AG04449 (cell line): ENCODE data around the gene EFCAB5.
A peak's percentile ranks its signal among the peaks of the same experiment; 100 is the strongest.

Source experiments
- CTCF ChIA-PET: fragments of 350-600 bp; formaldehyde crosslinking; extraction: SDS; loops from one replicate; lab custom pipeline; 2021; ENCODE audit warnings: antibody characterized with exemption; lab: Yijun Ruan, JAX
- POLR2A ChIA-PET: fragments of 400-600, 350-600 bp; formaldehyde crosslinking; extraction: SDS; loops from one replicate; lab custom pipeline; 2020; ENCODE audit warnings: antibody characterized with exemption, inconsistent platforms; lab: Yijun Ruan, JAX
- DNase-seq: peaks from one replicate; pipeline ENCODE4 v3.0.0-alpha.2; 2010; ENCODE audit warnings: low read depth, low spot score
- H3K4me3 ChIP-seq: 2 replicates; pipeline ENCODE4 v1.5.1; 2011; ENCODE audit warnings: low read depth, mild to moderate bottlenecking, control low read depth, low read length
- CTCF ChIP-seq: IDR thresholded peaks from one replicate; pipeline ENCODE4 v1.5.1; 2011; ENCODE audit warnings: mild to moderate bottlenecking, moderate library complexity, low read length, control low read depth, inconsistent platforms; ENCODE audit not compliant: insufficient read depth; ENCODE audit errors: missing control alignments

The EFCAB5 gene

GRCh38 chr17:29959658-29960337, 18.4 kb downstream of the EFCAB5 start:
- ChIA-PET POLR2A (no interaction called here), CTCF (interaction anchor here (1.3 to 5.3 kb wide), 3 partner anchors 26 to 152 kb away, joined by 3 to 26 read pairs (median 4); partner anchors contain the start of gene SSH2)
- DNase-seq = no peak
- H3K4me3 ChIP-seq = no peak overlapping the region
- no peak for TF ChIP-seq CTCF

- no peak for DNase-seq
- no peak overlapping the region for H3K4me3 ChIP-seq
- no peak for TF ChIP-seq CTCF
- CTCF ChIA-PET = interaction anchor here (0.7 to 1.0 kb wide), 2 partner anchors 31 to 322 kb away, joined by 3 to 5 read pairs; no protein-coding TSS in a partner anchor
- POLR2A ChIA-PET = no interaction called here
Observed at GRCh38 chr17:29962656-29963055, 21.2 kb downstream of the EFCAB5 start.

GRCh38 chr17:29968271-29968670, 26.8 kb downstream of the EFCAB5 start:
- ChIA-PET CTCF (no interaction called here), POLR2A (no interaction called here)
- TF ChIP-seq CTCF = no peak
- no peak for DNase-seq
- no peak overlapping the region for H3K4me3 ChIP-seq

GRCh38 chr17:29972277-29972676, 30.8 kb downstream of the EFCAB5 start:
- no peak for TF ChIP-seq CTCF
- no peak overlapping the region for H3K4me3 ChIP-seq
- ChIA-PET POLR2A (no interaction called here), CTCF (interaction anchor here (0.8 kb wide), 1 partner anchor 165 kb away, joined by 3 read pairs; no protein-coding TSS in a partner anchor)
- DNase-seq = no peak

GRCh38 chr17:29973005-29973404, 31.6 kb downstream of the EFCAB5 start:
- no peak for TF ChIP-seq CTCF
- CTCF ChIA-PET = interaction anchor here (0.8 kb wide), 1 partner anchor 165 kb away, joined by 3 read pairs; no protein-coding TSS in a partner anchor
- DNase-seq = no peak
- no peak overlapping the region for H3K4me3 ChIP-seq
- POLR2A ChIA-PET = no interaction called here

GRCh38 chr17:29977836-29978235, 36.4 kb downstream of the EFCAB5 start:
- CTCF ChIA-PET = interaction anchor here (2.5 kb wide), 1 partner anchor 47 kb away, joined by 9 read pairs; the partner anchor contains the start of gene SSH2
- no peak for TF ChIP-seq CTCF
- POLR2A ChIA-PET = no interaction called here
- H3K4me3 ChIP-seq = no peak overlapping the region
- peak; percentile 45 for DNase-seq
